Retinal pigment epithelial cell (primary cell): ENCODE measurements around the gene C2.

Experiments used
- DNase-seq: peaks from one replicate; pipeline ENCODE4 v3.0.0-alpha.2; 2010; ENCODE audit warnings: low read depth
- H3K4me3 ChIP-seq: 2 replicates; pipeline ENCODE4 v1.5.1; 2011; ENCODE audit warnings: mild to moderate bottlenecking, low read length, control low read depth, moderate library complexity
- TF ChIP-seq, protein P1 (sequence below): conservative IDR thresholded peaks from 2 replicates; pipeline ENCODE4 v1.5.1; 2011; ENCODE audit warnings: low read depth, low read length, control low read depth, inconsistent platforms

The C2 gene

GRCh38 chr6:31889331-31889972 lies 38.1 kb upstream of the C2 start:
- TF ChIP-seq, protein P1, sequence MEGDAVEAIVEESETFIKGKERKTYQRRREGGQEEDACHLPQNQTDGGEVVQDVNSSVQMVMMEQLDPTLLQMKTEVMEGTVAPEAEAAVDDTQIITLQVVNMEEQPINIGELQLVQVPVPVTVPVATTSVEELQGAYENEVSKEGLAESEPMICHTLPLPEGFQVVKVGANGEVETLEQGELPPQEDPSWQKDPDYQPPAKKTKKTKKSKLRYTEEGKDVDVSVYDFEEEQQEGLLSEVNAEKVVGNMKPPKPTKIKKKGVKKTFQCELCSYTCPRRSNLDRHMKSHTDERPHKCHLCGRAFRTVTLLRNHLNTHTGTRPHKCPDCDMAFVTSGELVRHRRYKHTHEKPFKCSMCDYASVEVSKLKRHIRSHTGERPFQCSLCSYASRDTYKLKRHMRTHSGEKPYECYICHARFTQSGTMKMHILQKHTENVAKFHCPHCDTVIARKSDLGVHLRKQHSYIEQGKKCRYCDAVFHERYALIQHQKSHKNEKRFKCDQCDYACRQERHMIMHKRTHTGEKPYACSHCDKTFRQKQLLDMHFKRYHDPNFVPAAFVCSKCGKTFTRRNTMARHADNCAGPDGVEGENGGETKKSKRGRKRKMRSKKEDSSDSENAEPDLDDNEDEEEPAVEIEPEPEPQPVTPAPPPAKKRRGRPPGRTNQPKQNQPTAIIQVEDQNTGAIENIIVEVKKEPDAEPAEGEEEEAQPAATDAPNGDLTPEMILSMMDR, result no peak
- no peak for DNase-seq
- no peak overlapping the region for H3K4me3 ChIP-seq

DNA sequence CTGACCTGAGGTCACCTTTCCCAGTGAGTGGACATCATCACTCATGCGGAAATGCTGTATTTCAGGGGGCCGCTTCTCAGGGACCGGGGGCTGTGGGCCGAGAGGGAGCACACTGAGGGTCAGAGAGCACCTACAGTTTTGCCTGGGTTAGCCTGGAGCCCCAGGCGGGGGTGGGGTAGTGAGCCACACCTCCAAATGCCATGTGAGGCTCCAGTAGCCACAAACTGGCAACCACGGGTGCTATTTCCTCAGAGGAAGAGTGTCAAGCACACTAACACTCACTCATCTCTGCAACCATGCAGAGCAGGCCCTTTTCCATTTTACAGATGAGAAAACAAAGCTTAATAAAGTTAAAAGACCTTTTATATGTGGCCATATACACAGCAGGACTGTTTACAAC lies 34.7 kb upstream of the C2 start:
- TF ChIP-seq, protein P1, result no peak
- DNase-seq, result no peak
- no peak overlapping the region for H3K4me3 ChIP-seq

- no peak for DNase-seq
- TF ChIP-seq, protein P1, result no peak
- peak overlapping the region; percentile 78 for H3K4me3 ChIP-seq
Observed at GRCh38 chr6:31896493-31896855, 31.0 kb upstream of the C2 start.

DNA sequence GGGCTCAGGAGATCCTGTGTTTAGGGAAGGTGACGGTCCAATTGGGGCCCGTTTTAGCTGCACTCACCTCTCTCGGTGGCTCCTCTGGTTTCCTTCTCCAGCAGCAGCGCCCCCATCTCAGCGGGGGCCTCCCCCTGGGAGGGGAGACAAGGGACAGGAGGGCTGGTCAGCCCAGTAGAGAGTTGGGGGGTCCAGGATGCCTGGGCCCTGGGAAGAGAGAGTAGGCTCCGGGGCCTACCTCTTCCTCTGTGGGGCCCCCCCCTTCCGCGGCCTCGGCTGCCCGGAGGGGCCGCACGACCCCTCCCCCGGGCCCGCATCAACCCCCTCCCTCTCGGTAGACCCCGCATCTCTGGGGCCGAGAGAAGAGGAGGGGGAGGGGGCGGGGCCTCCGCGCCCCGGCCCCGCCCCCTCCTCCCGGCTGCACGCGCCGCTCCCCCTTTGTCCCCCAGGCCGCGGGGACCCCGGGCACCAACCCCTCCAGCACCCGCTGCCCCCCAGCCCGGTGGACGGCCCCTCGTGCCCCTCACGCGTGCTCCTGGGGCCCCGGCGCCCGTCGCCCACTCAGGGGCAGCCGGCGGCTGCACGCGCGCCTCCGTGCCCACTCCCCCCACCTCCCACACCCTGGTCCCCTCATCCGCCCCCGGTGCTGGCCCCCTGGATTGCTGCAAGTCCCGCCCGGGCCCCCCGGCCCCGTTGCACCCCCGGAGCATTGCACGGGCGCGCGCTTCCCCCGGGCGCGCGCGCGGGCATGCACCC lies 30.5 kb upstream of the C2 start:
- no peak for DNase-seq
- H3K4me3 ChIP-seq, result peak overlapping the region; percentile 78
- TF ChIP-seq, protein P1, result no peak

DNA sequence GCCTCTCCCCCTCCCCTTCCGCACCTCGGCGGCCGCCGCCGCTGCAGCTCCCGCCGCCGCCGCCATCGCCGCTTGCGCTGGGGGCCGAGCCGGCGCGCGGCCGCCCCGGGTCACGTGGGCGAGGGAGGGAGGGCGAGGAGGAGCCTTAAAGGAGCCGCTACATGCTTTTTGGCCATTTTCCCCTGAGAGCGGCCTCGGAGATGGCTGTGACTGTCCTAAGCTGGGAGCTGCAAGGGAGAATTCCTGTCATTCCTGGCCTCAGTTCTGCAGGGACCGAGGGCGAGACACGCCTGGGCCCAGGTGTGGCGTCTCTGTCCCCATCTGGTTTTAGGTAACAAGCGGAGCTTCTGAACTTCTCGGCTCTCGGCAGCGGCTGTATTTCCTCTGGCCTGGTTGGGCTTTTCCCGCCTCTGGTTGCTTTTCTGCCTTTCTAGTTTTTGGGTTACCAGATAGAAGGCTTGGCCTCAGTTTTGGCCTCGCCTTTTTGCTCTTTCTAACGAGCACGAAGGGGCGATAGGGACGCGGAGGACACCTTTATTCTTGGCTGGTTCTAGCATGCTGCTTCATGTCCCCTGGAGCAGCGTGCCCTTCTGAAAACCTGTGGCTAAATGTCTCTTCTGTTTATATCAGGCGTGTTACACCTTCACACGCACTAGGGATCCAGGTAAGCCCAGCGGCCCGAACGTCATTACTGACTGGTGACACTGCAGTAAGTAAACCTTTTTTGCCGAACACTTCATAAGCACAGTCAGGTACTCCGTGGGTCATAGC lies 29.7 kb upstream of the C2 start, which contains the start of gene EHMT2:
EHMT2 (minus strand) TSS at position 87 of the 771 bp plus-strand sequence; CDS start at position 66, 21 bp downstream.
- TF ChIP-seq, protein P1, result no peak
- DNase-seq, result no peak
- H3K4me3 ChIP-seq, result peak within 1 kb of the TSS; percentile 78

DNA sequence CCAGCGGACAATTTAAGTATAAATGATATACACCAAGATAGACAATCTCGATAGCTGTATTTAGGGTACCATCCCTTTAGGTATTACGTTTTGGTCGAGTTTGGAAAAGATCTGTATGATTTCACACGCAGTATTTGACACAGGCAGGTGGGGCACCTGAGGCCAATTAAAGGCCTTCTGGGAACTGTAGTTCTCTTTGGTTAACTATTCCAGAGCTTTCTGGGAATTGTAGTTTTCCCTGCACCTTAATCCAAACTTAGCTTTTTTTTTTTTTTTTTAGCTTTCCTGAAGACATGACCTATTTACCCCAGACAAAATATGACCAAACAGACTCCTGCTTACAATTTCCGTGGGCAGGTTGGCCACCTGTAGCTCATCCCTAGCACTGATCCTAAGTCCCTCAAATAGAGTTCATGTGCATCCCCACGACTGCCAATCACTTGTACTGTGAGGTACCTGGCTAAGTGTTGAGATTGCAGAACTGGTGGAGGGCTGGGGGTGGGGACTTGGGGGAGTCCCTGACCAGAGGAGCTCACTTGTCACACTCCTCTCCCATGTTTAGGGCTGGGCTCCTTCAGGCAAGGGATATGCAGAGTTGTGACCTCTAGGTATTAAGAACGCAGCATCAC lies 29.0 kb upstream of the C2 start:
- peak overlapping the region; percentile 78 for H3K4me3 ChIP-seq
- TF ChIP-seq, protein P1, result peak; percentile 21
- no peak for DNase-seq
